CD4-positive, alpha-beta T cell treated with Interleukin-6 at 100 ng/mL for 8 hours (primary cell): ENCODE results near the gene MRPL38.
A peak's percentile ranks its signal among the peaks of the same experiment; 100 is the strongest.
"Not testable (repeated sequence)": the region's sequence is repeated elsewhere in the genome, so short reads cannot be mapped to it uniquely, and the experiment has no call there.

Experiments
- DNase-seq: peaks from one replicate; pipeline ENCODE4 v3.0.0-alpha.2; 2020; ENCODE audit warnings: mixed read lengths, low spot score

MRPL38 gene

GRCh38 chr17:75896415-75897159, 8.1 kb downstream of the MRPL38 start, which contains the start of gene TRIM65:
TRIM65 (minus strand) TSS chr17:75896951; CDS start chr17:75896937, 14 bp downstream.
- peak; percentile 73 for DNase-seq

GRCh38 chr17:75895370-75896155, 9.1 kb downstream of the MRPL38 start:
- no peak for DNase-seq

GRCh38 chr17:75894049-75894733, 10.5 kb downstream of the MRPL38 start:
- DNase-seq = no peak

GRCh38 chr17:75893305-75894048, 11.2 kb downstream of the MRPL38 start:
- DNase-seq = no peak

- DNase-seq = no peak
Observed at GRCh38 chr17:75892556-75893224, 12.0 kb downstream of the MRPL38 start.

GRCh38 chr17:75891605-75892555, 12.8 kb downstream of the MRPL38 start:
- DNase-seq = no peak

DNA sequence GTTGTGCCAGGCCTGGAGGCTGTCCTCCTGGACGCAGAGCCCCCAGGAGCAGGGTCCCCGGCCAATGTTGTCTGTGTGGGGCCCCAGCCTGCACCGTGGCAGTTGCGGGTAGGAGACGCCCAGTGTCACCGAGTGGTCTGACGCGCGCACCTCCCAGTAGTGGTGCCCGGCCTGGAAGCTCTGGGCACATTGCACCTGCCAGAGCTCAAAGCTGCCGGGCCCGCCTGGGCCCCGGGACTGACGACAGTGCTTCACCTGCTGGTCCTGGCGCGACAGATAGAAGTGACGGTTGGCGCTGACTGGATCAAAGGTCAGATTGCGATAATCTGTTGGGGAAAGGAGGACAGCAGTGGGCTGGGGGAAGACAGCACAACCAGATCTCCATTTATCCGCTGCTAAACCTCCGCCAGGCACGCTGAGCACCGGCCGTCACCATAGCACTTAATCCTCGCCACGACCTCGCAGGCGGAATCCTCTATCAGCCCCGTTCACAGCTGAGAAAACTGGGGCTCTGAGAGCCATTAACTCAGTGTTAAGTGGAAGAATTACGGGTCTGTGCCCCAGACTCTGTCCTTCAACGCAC, 13.6 kb downstream of the MRPL38 start:
- no peak for DNase-seq

GRCh38 chr17:75889454-75889853, 15.2 kb downstream of the MRPL38 start:
- DNase-seq = no peak

DNA sequence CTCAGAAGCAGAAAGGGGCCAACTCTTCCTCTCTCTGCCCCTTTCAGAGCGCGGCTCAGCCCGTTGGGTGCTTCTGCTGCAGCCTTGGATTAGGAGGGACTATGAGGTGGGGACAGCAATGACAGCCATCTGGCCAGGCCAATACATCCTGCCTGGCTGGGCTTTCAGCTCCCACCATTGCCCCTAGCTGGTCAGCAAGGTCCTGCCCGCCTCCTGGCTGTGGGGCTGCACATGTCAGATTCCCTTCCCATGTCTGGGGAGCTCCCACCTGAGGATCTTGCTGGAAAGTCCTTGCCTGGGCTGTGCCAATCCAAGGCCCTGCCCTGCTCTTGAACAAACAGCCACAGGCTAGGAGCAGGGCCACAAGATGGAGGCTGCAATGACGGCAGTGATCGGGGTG, 16.2 kb downstream of the MRPL38 start:
- DNase-seq = no peak

DNA sequence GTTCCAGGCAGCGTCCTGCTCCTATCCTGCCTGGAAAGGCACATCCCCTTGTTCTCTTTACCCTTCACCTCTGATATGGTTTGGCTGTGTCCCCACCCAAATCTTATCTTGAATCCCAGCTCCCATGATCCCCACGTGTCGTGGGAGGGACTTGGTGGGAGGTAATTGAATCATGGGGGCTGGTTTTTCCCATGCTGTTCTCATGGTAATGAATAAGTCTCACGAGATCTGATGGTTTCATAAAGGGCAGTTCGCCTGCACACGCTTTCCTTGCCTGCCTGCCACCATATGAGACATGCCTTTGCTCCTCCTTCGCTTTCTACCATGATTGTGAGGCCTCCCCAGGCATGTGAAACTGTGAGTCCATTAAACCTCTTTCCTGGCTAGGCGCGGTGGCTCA, 18.8 kb downstream of the MRPL38 start:
- not testable (repeated sequence) for DNase-seq

DNA sequence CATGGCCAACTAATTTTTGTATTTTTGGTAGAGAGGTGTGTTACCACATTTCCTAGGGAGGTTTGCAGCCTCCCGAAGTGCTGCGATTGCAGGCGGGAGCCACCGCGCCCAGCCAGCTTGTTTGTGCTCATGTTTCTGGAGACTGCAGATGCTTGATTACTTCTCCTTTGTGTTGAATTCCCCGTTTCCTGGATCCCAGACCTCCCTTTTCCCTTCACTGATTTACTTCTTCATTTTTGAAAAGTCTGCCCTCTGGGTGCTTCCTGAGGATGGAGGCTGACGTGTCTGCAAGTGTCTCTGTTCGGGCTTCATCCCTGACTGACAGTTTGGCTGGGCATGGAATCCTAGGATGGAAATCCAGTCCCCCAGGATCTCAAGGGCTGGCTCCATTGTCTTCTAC, 19.3 kb downstream of the MRPL38 start:
- DNase-seq = no peak

DNA sequence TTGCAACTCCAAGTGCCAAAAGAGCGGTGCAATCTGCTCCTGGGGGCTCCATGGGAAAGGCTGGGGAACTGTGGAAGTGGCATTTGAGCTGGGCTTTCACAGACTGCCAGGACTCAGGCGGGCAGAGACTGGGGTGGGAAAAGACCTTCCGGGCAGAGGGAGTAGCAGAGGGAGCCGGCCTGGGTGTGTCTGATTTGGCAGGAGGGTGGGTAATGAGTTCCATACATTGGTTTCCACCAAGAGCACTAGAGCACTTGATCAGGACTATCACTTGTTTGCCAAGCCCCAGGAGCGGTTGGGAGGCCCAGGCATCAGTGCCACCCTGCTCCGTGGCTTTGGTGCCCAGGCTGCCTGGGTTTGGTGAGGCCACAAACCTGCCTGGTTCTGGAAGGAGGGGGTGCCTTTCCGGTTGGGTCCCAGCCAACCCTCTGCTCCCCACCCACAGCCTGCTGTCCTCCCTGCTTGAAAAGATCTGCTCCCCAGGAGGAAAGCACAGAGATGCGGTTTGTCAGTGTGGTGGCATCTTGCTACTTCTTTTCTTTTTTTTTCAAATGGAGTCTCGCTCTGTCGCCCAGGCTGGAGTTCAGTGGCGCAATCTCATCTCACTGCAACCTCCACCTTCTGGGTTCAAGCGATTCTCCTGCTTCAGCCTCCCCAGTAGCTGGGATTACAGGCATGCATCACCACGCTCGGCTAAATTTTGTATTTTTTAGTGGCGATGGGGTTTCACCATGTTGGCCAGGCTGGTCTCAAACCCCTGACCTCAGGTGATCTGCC, 22.8 kb downstream of the MRPL38 start:
- DNase-seq = no peak

GRCh38 chr17:75880266-75880665, 24.4 kb downstream of the MRPL38 start:
- DNase-seq = no peak

DNA sequence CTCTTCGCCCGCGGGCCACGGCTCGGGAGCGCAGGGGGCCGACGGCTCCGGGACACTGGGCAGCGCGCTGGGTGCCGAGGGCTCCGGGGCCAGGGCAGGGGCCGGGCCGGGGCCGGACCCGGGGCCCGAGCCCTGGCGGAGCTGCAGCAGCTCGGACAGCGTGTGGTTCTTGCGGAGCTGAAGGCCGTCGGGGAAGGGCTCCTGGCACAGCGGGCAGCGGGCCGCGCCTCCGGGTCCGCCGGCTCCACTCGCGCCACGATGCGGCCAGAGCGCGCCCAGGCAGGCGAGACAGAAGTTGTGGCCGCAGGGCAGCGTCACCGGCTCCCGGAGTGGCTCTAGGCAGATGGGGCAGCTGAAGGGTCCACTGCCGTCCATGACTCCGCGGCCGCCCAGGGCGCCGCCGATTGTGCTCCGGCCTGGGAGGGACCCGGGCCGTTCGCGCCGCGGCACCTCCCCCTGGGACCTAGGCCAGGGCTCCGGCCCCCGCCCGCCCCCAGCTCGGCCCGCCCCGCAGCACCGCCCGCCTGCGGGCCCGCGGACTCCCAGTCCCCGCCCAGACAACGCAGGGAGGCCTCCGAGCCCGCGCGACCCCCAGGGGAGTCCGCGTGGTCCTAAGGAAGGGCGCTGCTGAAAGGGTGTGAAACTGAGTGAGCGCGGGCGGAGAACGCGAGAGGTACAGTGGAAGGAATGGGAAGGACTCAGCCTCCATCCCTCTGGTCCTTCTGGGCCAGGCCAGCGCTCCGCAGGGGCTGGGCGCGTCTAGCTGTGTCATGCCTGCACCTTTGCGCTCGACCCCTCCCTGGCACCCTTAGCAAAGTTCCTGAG, 26.3 kb downstream of the MRPL38 start, which contains the start of gene TRIM47:
TSS of gene TRIM47 (minus strand) at position 408 of the 825 bp plus-strand sequence. CDS start at position 375, 33 bp downstream.
- no peak for DNase-seq

DNA sequence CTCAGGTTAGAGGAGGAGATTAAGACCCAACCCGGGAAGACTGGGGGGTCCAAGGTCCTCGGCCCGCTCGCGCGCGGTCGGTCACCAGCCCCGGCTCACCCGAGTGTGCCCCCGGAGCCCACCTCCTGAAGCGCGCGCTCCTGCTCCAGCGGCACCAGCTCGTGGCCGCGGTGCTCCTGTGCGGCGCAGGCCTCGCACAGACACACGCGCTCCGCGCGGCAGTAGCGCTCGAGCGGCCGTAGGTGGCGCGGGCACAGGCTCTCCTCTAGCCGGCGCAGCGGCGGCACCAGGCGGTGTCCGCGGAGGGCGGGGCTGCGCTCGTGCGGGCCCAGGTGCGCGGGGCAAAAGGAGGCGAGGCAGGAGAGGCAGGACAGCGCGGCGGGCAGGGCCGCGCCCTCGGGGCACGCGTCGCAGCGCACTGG, 26.9 kb downstream of the MRPL38 start:
- DNase-seq = peak; percentile 66

GRCh38 chr17:75876938-75877751, 27.5 kb downstream of the MRPL38 start:
- no peak for DNase-seq
